ENCODE data around the gene MAFF. TPM values are rescaled to one million over a fixed set of nuclear protein-coding genes. Genes with fewer than 3 reads are reported as not detected.

The MAFF gene
- total and polyA plus RNA-seq, 9 of the 15 experiments (the other 6 are each of a cell fraction or from before 2014, with no cell fraction given), result 0.51 to 8.0 (median 5.4) TPM

DNA sequence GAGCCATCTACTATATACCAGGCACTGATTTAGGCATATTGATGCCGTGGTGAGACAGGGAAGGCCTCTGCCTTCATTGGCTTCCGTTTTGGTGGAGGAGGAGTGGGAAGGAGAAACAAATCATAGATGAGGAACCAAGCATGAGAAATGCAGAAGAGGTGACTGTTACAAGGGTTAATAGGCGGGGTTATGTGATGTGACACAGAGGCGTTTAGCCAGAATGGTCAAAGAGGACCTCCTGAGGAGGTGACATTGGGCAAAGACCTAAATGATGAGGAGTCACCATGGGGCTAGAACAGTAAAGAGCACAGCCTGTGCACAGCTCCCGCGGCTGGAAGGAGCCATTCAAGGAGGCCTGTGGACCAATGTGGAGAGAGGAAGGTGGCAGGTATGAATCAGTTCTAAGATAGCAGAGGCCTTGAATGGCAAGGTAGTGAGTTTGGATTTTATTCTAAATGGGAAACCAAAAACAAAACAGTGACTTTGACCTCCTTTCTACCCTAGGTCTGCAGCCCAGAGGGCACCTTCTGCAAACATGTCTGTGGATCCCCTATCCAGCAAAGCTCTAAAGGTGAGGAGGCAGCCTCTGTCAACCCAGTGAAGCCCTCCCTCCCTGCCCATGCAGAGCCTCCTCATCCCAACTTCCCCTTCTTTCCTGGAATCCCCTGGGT is 11.7 kb downstream of the MAFF start:
- TF ChIP-seq DPF2 (IDR thresholded peaks at IDR 0.05) (no peak), CTBP1 (IDR thresholded peaks at IDR 0.05; ENCODE audit: borderline replicate concordance) (peak; percentile 18; the same call in 1 of the 2 replicates)
- intact Hi-C loops (cut with micrococcal nuclease), result no loop called here
- WGBS (ENCODE audit: insufficient coverage, low coverage, missing lambda C conversion rate), result 46% methylated on average over 5 of the region's 6 CpGs
- no peak for ATAC-seq
- peaks cover 10 to 26% of the 10 kb centered on the region in 2 experiments; a peak in 4 of 5 replicates for H3K4me1 ChIP-seq (replicated peaks in 1 of 2; ENCODE audit: control insufficient read depth in 2 of 2, insufficient read depth in 2 of 2, low read length in 2 of 2)
- H3K9ac ChIP-seq (ENCODE audit: insufficient read depth in 1 of 2, low read depth in 2 of 2, low read length in 2 of 2), result peak overlapping the region in 1 of 2 experiments; percentile 92; a peak in 2 of 4 replicates
- H3K4me2 ChIP-seq (ENCODE audit: insufficient read depth, low read length), result peak overlapping the region; percentile 55; the same call in 1 of the 2 replicates
- 0 out of 2 replicates have a peak, but pooled peaks cover 9% of the 10 kb centered on the region for H4K20me1 ChIP-seq (replicated peaks; ENCODE audit: control insufficient read depth, insufficient read depth, low read length)
- in situ Hi-C loops (cut with MboI), result no loop called here
- BruUV-seq (replicated peaks), result TSS peak; percentile 62
- ChIA-PET CTCF (ENCODE audit: low intra/inter-chr PET ratio) (no interaction called here), POLR2A (interaction anchor here (0.5 to 4.9 kb wide), 3 partner anchors 10 to 254 kb away, joined by 3 to 44 read pairs (median 4); partner anchors contain the start of gene MAFF)
- peaks cover 3% of the 10 kb centered on the region; the same call in 1 of the 3 replicates for H3K36me3 ChIP-seq (ENCODE audit: control insufficient read depth, insufficient read depth, low read length)
- no peaks in the 10 kb centered on the region for H3K9me1 ChIP-seq (ENCODE audit: control insufficient read depth, insufficient read depth, low read length)
- H3K9me3 ChIP-seq (replicated peaks; ENCODE audit: control insufficient read depth, insufficient read depth, low read depth, low read length), result no peaks in the 10 kb centered on the region
- no peak overlapping the region for H3K27ac ChIP-seq (ENCODE audit: extremely low read depth, low read depth, low read length)
- H3K79me2 ChIP-seq (ENCODE audit: control insufficient read depth, insufficient read depth, low read length), result peaks cover 6% of the 10 kb centered on the region; the same call in 1 of the 3 replicates
- no peak for FAIRE-seq
- no peaks in the 10 kb centered on the region for H3K27me3 ChIP-seq (ENCODE audit: control insufficient read depth in 2 of 2, insufficient read depth in 2 of 2, low read length in 2 of 2)
- peak overlapping the region; percentile 24; the same call in 1 of the 2 replicates for H3K4me3 ChIP-seq
- DNase-seq (ENCODE audit: extremely low read depth in 1 of 4, low spot score in 3 of 4), result peak in 1 of 4 experiments; percentile 8
- H2AFZ ChIP-seq (ENCODE audit: low read depth, low read length), result no peak overlapping the region

DNA sequence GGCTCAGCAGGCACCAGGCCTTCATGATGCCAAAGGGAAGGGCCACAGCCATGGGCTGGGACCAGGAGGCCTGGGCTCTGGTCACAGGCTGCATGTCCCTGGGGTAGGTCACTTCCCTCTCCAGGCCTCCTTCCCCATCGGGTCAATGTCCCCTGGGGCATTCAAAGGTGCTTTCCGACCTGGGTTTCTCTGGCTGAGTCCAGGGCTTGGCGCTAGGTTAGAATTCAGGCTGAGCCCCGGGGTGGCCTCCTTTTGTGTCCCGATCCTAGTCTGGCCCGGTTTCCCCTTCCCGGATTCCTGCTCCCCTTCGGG is 12.2 kb downstream of the MAFF start:
- intact Hi-C loops (cut with micrococcal nuclease), result no loop called here
- no peak for TF ChIP-seq ZNF197 (CRISPR knock-in tag; IDR thresholded peaks at IDR 0.05; ENCODE audit: low read depth)
- no peak for TF ChIP-seq SMAD2 (IDR thresholded peaks at IDR 0.05; ENCODE audit: low read depth, low read length)
- no peak for TF ChIP-seq SIN3B (IDR thresholded peaks at IDR 0.05; ENCODE audit: low read depth)
- TF ChIP-seq ZNF184 (CRISPR knock-in tag; IDR thresholded peaks at IDR 0.05), result no peak
- TF ChIP-seq, protein P1, sequence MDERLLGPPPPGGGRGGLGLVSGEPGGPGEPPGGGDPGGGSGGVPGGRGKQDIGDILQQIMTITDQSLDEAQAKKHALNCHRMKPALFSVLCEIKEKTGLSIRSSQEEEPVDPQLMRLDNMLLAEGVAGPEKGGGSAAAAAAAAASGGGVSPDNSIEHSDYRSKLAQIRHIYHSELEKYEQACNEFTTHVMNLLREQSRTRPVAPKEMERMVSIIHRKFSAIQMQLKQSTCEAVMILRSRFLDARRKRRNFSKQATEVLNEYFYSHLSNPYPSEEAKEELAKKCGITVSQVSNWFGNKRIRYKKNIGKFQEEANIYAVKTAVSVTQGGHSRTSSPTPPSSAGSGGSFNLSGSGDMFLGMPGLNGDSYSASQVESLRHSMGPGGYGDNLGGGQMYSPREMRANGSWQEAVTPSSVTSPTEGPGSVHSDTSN (CRISPR knock-in tag; IDR thresholded peaks at IDR 0.05; ENCODE audit: low read depth), result no peak
- TF ChIP-seq, protein P1 (tag; conservative IDR thresholded peaks at IDR 0.05; ENCODE audit: low read depth), result no peak
- no peak for TF ChIP-seq ZNF449 (CRISPR knock-in tag; IDR thresholded peaks at IDR 0.05)
- no peak for TF ChIP-seq FIP1L1 (IDR thresholded peaks at IDR 0.05; ENCODE audit: low read depth, low read length, poor library complexity, severe bottlenecking)
- TF ChIP-seq SETDB1 (IDR thresholded peaks at IDR 0.05; ENCODE audit: low read length), result no peak

More for the DNA sequence above, 12.2 kb downstream of the MAFF start:
- Histone ChIP-seq H3K79me2 (ENCODE audit: control insufficient read depth, insufficient read depth, low read length) (peaks cover 6% of the 10 kb centered on the region; the same call in 1 of the 3 replicates), H3K4me3 (peak overlapping the region; percentile 24; the same call in 1 of the 2 replicates), H3K36me3 (ENCODE audit: control insufficient read depth, insufficient read depth, low read length) (peaks cover 2% of the 10 kb centered on the region; the same call in 1 of the 3 replicates), H2AFZ (ENCODE audit: low read depth, low read length) (peak overlapping the region; percentile 56; the same call in 1 of the 2 replicates), H3K9me1 (ENCODE audit: control insufficient read depth, insufficient read depth, low read length) (no peaks in the 10 kb centered on the region), H3K4me1 (replicated peaks in 1 of 2; ENCODE audit: control insufficient read depth in 2 of 2, insufficient read depth in 2 of 2, low read length in 2 of 2) (peaks cover 10 to 31% of the 10 kb centered on the region in 2 experiments; a peak in 4 of 5 replicates), H3K4me2 (ENCODE audit: insufficient read depth, low read length) (peak overlapping the region; percentile 55), H4K20me1 (replicated peaks; ENCODE audit: control insufficient read depth, insufficient read depth, low read length) (0 out of 2 replicates have a peak, but pooled peaks cover 9% of the 10 kb centered on the region), H3K27ac (ENCODE audit: extremely low read depth, low read depth, low read length) (no peak overlapping the region; the same call in 2 of the 3 replicates), H3K27me3 (ENCODE audit: control insufficient read depth in 2 of 2, insufficient read depth in 2 of 2, low read length in 2 of 2) (no peaks in the 10 kb centered on the region), H3K9ac (ENCODE audit: insufficient read depth in 1 of 2, low read depth in 2 of 2, low read length in 2 of 2) (peak overlapping the region; percentile 26 to 92), H3K9me3 (replicated peaks; ENCODE audit: control insufficient read depth, insufficient read depth, low read depth, low read length) (no peaks in the 10 kb centered on the region)
- ATAC-seq (no peak; the same call in 2 of the 3 replicates), FAIRE-seq (no peak), DNase-seq (ENCODE audit: extremely low read depth in 1 of 4, low spot score in 3 of 4) (no peak)
- 41% methylated on average over 4 of the region's 8 CpGs for WGBS (ENCODE audit: insufficient coverage, low coverage, missing lambda C conversion rate)
- ChIA-PET POLR2A (interaction anchor here (0.5 to 4.9 kb wide), 5 partner anchors 10 to 254 kb away, joined by 3 to 44 read pairs (median 4); partner anchors contain the start of genes MAFF and PLA2G6), CTCF (ENCODE audit: low intra/inter-chr PET ratio) (no interaction called here)
- no TSS peak for BruUV-seq (replicated peaks)
- in situ Hi-C loops (cut with MboI), result no loop called here
